Measurements from ENCODE around the gene SDC1. TPM values are rescaled to one million over a fixed set of nuclear protein-coding genes. Genes with fewer than 3 reads are reported as not detected.

The SDC1 gene
- total RNA-seq, 1 donor from 2014 or later: 0.14 TPM

GRCh38 chr2:20173064-20173463 is 51.9 kb downstream of the SDC1 start:
- intact Hi-C loops (cut with micrococcal nuclease): no loop called here

DNA sequence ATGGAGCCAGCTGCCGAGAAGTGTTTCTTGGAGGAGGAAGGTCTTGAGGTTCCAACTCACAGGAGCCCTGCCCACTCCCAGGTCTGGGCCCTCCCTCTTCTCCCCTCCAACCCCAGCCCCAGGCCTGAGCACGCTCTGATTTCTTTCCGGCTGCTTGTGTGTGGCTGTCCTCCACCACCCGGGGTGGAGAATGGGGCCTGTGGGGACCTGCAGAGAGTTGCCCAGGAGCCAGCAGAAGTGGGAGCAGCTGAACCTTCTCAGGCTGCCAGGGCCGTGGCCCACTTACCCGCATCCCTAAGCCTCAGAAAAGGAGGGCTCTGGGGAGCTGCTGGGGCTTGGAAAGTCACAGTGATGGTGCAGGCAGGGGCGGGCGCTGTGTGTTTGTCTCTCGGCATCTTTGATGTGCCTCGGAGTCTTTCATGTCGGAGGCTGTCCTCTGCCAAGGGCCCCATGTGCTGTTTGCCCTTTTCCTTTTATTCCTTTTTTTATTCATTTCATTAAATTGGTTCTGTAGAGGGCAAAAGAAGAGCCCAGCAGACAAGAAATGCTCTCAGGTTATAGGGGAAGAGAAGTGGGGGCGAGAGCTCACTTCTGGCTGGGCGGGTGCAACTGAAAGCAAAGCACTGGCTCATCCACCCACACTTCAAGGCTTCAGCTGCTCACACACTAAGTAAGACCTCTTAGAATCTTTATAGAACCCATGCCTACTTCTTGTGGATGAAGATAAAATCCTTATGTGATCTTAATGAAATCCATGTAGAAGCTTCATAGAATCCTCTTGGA is 52.5 kb downstream of the SDC1 start:
- intact Hi-C loops (cut with micrococcal nuclease): no loop called here

- intact Hi-C loops (cut with micrococcal nuclease): no loop called here
Observed at GRCh38 chr2:20171445-20171977, 53.4 kb downstream of the SDC1 start.

GRCh38 chr2:20170704-20171250 is 54.2 kb downstream of the SDC1 start:
- intact Hi-C loops (cut with micrococcal nuclease): no loop called here

DNA sequence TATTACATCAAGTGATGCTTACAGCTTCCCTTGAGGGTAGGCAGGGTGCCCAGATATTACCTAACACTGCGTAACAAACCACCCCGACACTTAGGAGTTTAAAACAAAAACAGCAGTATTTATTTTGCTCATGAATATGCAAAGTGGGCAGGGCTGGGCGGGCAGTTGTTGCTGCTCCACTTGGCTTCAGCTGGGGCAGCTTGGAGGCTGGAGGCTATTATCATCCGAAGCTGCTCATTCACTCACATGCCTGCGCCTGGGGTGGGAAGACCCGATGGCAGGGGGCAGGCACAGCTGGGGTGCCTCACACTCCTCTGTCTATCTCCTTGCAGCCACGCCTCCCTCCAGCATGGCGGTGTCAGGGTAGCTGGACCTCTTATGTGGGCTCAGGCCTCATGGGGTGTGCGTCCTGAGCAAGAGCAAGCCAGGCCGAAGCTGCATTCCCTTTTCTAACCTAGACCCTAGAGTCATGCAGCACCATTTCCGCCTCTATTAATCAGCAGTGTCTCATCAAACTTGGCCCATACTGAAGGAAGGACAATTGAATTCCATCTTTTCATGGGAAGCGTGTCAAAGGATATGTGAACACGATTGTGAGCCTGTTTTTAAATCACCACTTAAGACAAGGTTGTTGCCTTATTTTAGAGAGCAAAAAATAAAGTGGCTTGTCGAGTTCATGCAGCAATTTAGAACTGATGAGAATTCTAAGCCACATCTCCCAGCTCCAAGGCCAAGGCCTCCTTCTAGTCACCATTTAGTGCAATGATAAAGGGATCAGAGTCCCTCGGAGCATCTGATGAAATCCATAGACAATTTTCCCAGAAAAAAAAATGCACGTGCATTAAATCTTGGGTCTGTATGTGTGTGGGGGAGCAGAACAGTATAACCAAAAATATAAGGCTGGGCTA is 54.9 kb downstream of the SDC1 start:
- intact Hi-C loops (cut with micrococcal nuclease): no loop called here

DNA sequence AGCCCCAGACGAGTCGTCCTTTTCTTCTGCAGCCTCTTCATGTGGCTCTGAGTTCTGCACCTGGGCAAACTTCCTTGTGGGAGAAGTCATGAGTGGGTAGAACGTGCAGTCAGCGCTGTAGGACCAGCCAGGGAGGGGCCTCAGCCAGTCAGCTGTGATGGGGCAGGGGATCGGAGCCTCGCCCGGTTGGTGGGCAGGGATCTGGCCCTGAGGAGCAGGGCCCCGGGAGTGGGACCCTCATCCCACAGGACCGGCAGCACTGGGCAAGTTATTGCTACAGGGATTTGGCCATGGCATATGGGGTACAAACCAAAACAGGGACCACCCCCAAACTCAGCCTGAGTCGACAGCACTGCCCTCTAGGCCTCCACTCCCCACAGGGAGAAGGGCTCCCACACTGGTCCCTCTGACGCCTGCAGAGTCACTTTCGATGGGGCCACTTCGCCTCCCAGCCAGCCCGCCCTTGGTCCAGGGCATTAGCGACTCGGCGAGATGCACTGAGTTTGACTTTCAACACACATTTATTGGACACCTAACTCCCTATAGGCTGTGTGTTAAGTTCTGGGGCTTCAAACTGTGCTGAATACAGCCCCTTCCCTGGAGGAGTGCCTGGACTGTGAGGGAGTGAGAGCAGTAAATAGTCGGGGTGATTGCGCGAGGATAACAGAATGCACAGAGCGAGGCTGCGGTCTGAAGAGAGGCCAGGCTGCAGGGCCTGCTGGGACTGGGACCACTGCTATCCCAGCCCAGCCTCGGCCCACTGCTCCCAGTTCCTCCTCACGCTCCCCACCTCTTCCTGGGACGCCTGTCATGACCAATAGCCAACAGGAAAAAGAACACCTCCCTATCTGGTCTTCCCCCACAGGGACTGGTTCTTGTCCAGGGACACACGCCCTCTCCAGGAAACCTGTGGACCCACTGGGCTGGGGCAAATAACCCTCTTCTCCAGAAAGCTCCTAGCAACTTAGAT is 55.9 kb downstream of the SDC1 start:
- intact Hi-C loops (cut with micrococcal nuclease): no loop called here

DNA sequence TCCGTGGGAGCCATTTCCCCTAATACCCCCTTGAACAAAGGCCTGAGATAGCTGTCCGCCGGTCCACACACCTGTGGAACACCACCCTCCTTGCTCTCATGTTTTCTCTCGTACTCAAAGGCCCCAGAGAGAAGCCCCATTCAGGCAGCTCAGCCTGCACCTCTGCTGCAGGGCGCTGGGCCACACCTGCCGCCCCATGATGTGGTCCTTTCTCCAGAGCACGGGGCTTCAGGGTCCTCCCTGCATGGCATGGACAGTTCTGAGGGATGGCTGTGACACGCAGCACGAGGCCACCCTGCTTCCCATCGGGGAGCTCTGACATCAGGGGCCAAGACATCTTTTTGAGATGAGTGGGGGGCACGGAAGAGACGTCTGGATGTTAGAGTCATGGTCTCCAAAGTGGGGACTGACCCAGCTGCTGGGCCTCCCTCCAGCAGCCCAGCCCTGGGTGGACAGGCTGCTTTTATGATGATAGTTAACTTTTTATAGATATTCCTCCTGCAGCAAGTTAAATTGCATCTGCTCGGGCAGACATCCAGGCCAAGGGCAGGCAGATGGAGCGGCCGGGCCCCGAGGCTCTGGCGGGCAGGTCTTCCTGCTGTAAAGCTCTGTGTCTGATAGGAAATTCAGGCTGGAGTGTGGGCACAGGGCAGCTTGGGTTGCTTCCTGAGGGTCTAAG is 56.7 kb downstream of the SDC1 start:
- intact Hi-C loops (cut with micrococcal nuclease): no loop called here

DNA sequence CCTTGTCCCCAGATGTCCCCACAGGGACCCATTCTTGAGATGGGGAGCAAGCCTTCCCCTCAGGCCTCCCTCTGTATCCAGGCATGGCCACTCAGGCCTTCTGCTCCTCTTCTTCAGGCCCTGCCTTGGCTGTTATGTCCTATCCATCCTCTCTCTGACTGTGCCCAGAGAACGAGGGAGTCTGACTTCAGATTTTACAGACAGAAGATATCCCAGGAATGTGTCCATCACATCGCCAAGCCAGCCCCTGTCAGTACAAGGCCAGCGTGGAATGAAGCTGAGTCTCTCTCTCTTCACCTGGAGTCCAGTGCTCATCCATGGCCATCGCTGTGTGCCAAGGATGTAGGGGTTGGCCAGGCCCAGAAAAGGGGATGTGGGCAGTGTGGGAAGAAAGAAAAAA is 57.6 kb downstream of the SDC1 start:
- intact Hi-C loops (cut with micrococcal nuclease): no loop called here

GRCh38 chr2:20165677-20166509 is 59.0 kb downstream of the SDC1 start:
- intact Hi-C loops (cut with micrococcal nuclease): no loop called here

GRCh38 chr2:20164734-20165478 is 60.0 kb downstream of the SDC1 start:
- intact Hi-C loops (cut with micrococcal nuclease): no loop called here

- intact Hi-C loops (cut with micrococcal nuclease): no loop called here
Observed at GRCh38 chr2:20164061-20164733, 60.7 kb downstream of the SDC1 start.

DNA sequence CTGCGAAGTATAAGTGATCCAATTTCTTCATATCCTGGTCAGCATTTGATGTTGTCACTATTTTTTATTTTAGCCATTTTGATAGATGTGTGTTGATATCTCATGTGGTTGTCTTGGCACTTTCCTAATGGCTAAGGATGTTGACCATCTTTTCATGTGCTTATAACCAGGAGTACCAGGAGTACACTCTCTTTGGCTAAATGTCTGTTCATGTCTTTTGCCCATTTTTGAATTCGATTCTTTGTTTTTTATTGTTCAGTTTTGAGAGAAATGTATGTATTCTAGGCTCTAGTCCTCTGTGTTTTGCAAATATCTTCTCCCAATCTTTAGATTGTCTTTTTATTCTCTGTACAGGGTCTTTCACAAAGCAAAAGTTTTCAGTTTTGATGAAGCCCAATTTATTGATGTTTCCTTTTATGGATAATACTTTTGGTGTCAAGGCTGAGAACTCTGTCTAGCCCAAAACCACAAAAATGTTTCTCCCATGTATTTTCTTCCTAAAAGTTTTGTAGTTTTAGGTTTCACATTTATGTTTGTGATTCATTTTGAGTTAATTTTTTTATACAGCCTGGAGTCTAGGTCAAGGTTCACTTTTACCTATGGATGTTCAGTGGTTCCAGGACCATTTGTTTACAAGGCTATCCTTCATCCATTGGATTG is 65.4 kb downstream of the SDC1 start:
- intact Hi-C loops (cut with micrococcal nuclease): no loop called here

DNA sequence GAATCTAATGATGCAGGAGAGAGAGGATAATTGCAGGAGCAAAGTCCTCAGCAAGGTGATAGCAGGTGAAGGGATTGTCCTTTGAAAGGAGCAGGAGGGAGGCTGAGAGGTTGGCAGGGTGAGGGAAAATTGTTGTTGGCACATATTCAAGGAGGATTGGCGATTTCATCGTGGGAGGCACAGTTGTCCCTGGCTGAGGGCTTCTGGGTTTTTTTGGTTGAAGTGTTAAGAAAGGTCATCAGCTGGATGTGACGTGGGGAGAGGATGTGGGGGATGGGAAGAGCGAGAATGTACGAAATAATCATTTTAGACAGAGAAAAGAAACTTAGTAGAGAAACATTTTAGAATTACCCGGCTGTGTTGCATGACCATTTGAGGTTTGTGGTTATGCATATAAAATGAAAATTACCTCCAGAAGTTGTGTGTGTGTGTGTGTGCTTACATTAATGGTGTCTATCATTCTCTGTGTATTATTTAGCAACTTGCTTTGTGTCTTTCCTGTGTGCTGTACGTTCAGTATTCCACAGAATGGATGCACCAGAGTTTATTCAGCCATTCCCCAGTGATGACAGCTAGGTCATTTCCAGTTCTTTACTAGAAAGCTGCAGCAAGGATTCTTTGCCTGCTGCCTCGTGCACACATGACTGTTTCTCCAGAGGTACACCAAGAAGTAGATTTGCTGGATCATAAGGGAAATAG is 67.6 kb downstream of the SDC1 start:
- intact Hi-C loops (cut with micrococcal nuclease): no loop called here

- intact Hi-C loops (cut with micrococcal nuclease): no loop called here
Observed at GRCh38 chr2:20156836-20157192, 68.1 kb downstream of the SDC1 start.

DNA sequence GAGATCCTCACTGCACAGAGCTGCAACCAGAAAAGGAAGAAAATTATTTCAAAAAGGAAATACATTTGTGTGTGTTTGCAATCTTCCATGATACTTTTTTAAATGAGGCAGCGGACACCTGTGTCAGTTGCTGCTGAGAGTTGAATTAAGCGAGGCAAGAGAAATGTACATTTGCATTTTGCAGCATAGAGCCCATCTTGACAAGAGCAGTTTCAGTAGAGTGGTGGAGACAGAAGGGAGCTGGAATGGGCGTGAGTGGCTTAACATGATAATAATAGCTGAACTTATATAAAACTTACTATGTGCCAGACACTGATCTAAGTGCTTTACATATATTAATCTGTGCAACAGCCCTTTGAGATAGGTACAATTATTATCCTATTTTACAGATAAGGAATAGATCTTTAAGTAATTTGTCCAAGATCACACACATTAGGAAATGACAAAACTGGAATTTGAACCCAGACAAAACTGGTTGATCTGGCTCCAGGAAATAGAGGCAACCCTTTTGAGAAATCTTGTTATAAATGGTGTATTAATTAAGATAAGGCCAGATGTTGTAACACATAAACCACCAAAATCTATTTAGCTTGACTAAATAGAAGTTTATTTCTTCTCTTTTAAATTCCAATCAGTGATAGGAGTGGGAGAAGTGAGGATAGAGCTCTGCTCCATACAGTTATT is 68.7 kb downstream of the SDC1 start:
- intact Hi-C loops (cut with micrococcal nuclease): no loop called here

- intact Hi-C loops (cut with micrococcal nuclease): no loop called here
Observed at GRCh38 chr2:20153131-20153851, 71.6 kb downstream of the SDC1 start.

Data from T-helper 2 cell treated with Interferon-gamma antibody and Interleukin-4, amounts not matched to agents 100 ng/mL and 5 ng/mL, for 36 hours (primary cell).